Kidney (tissue), 14 donors: ENCODE results near the gene RENBP. TPM values are rescaled to one million over a fixed set of nuclear protein-coding genes. Genes with fewer than 3 reads are reported as not detected.

Source experiments
- DNase-seq, 5 donors: peaks; one replicate each; pipeline ENCODE4 v3.0.0-alpha.2; 2013 to 2020
- FAIRE-seq: peaks from 2 replicates; lab custom pipeline; 2012; peaks lifted over from hg19 to GRCh38; lab: Jason Lieb, UNC
- H3K27ac ChIP-seq, 2 donors: one replicate each; pipeline ENCODE4 v1.7.0; 2013; ENCODE audit warnings: low read depth in 2 of 2, low read length in 2 of 2, inconsistent platforms in 1 of 2
- H3K27me3 ChIP-seq: one replicate; pipeline ENCODE4 v1.7.1; 2013; ENCODE audit warnings: low read length, inconsistent platforms; ENCODE audit not compliant: control insufficient read depth, insufficient read depth
- H3K36me3 ChIP-seq, 3 donors: one replicate each; pipeline versions ENCODE4 v1.7.0 to v1.7.1; 2013; ENCODE audit warnings: low read length in 3 of 3, control low read depth in 1 of 3, inconsistent platforms in 1 of 3; ENCODE audit not compliant: insufficient read depth in 3 of 3, control insufficient read depth in 2 of 3
- H3K4me1 ChIP-seq, 3 donors: one replicate each; pipeline versions ENCODE4 v1.7.0 to v1.7.1; 2013; ENCODE audit warnings: low read length in 3 of 3, inconsistent platforms in 1 of 3, low read depth in 1 of 3; ENCODE audit not compliant: control insufficient read depth in 2 of 3, insufficient read depth in 2 of 3
- H3K4me3 ChIP-seq, 3 donors: one replicate each; pipeline versions ENCODE4 v1.7.0 to v1.8.1; 2013; ENCODE audit warnings: low read length in 3 of 3, control low read depth in 1 of 3, inconsistent platforms in 1 of 3
- H3K9ac ChIP-seq, 3 donors: one replicate each; pipeline versions ENCODE4 v1.7.0 to v1.7.1; 2013; ENCODE audit warnings: low read length in 3 of 3, control low read depth in 1 of 3, inconsistent platforms in 1 of 3
- H3K9me3 ChIP-seq, 3 donors: one replicate each; pipeline versions ENCODE4 v1.7.0 to v1.7.1; 2013; ENCODE audit warnings: low read length in 3 of 3, control low read depth in 1 of 3, inconsistent platforms in 1 of 3; ENCODE audit not compliant: control insufficient read depth in 2 of 3, insufficient read depth in 1 of 3
- CTCF ChIP-seq: IDR thresholded peaks from 3 replicates; pipeline ENCODE4 v1.5.1; 2012; ENCODE audit warnings: mild to moderate bottlenecking, moderate library complexity, borderline replicate concordance; ENCODE audit not compliant: insufficient read depth; ENCODE audit errors: extremely low read depth
- intact Hi-C: fragments of 100-400 bp; cut with DNase I; formaldehyde crosslinking; loops from one replicate; pipeline ENCODE4 v1.11.1; 2022
- polyA plus RNA-seq: library from polyadenylated mRNA; stranded (reverse); fragments of 350-450 nt; fragmentation: Illumina TruSeq; extraction: RNeasy Lipid Tissue Mini Kit (QIAGEN cat#74804); gene quantifications from one replicate; pipeline ENCODE4 v1.2.3, GENCODE V29; 2014; ENCODE audit warnings: low read depth, low replicate concordance; ENCODE audit not compliant: insufficient read depth
- total RNA-seq: library from RNA; stranded (reverse); fragmentation: NEBNext Ultra II Directional; extraction: Animal tissue kit (Norgen Biotek cat#: 25700); gene quantifications from one replicate; pipeline ENCODE4 v1.2.1, GENCODE V29; 2021
- donor health status: control.
- donor health status: control.
- donor health status: control.
- donor health status: control.
- donor health status: control.
- donor health status: DM: yes; HTN: yes; CAD: no.
- donor health status: Normal renal cell carcinoma (clear cell type).

Gene RENBP
- total and polyA plus RNA-seq, 2 donors from 2014 or later, result 22.9 to 78.2 TPM

DNA sequence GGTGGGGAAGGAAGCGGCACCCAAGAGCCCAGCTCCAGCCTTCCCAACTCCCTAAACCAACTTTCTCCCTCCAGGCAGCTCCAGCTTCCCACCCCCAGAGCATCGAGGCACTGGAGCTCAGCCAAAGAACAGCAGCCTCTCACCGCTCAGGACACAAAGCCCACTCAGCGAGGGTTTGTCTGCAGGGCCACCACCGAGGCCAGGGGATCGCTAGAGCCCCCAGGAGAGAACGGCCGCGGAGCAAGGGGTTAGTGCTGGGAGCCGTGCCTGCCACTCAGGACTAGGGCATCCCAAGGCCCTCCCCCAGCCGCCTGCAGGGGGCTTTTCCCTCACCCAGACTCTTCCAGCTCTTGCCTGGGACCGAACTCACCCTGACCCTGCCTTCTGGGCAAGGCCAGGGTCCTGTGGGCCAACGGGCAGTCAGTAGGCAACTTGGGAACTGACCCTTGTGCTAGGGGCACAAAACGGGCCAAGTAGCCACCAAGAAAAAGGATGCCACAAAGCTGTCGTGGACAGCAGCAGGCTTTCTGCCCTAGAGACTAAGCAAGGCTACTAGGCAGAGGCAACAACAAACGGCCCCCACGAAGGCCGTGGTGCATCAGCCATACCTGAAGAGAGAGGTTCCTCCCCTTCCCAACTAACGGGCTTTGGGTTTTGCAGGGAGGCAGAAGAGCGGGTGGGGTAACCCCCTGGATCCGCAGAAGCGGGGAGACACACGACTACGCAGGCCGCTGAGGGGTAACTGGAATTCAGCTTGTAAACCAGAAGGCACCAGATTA, 24.9 kb upstream of the RENBP start:
- Histone ChIP-seq H3K4me3 (peak overlapping the region; percentile 36 to 88 (median 50)), H3K27ac (peak overlapping the region in 1 of 2 donors; percentile 47), H3K27me3 (no peaks in the 10 kb centered on the region), H3K9ac (peak overlapping the region in 2 of 3 donors; percentile 32 to 40), H3K4me1 (peaks cover 0 to 44% (median 24%) of the 10 kb centered on the region in 3 donors), H3K36me3 (no peaks in the 10 kb centered on the region), H3K9me3 (no peaks in the 10 kb centered on the region)
- intact Hi-C loops, result no loop called here
- DNase-seq, result peak in 1 of 5 donors; percentile 80
- no peak for TF ChIP-seq CTCF
- FAIRE-seq, result no peak

GRCh38 chrX:153968754-153969124, 24.3 kb upstream of the RENBP start:
- H3K27me3 ChIP-seq, result no peaks in the 10 kb centered on the region
- no peak overlapping the region for H3K27ac ChIP-seq
- no peaks in the 10 kb centered on the region for H3K36me3 ChIP-seq
- peaks cover 0 to 39% (median 20%) of the 10 kb centered on the region in 3 donors for H3K4me1 ChIP-seq
- no peak overlapping the region for H3K9ac ChIP-seq
- no peaks in the 10 kb centered on the region for H3K9me3 ChIP-seq
- intact Hi-C loops, result no loop called here
- DNase-seq, result peak in 3 of 5 donors; percentile 18 to 75 (median 36)
- peak overlapping the region in 1 of 3 donors; percentile 88 for H3K4me3 ChIP-seq
- FAIRE-seq, result no peak
- TF ChIP-seq CTCF, result no peak

DNA sequence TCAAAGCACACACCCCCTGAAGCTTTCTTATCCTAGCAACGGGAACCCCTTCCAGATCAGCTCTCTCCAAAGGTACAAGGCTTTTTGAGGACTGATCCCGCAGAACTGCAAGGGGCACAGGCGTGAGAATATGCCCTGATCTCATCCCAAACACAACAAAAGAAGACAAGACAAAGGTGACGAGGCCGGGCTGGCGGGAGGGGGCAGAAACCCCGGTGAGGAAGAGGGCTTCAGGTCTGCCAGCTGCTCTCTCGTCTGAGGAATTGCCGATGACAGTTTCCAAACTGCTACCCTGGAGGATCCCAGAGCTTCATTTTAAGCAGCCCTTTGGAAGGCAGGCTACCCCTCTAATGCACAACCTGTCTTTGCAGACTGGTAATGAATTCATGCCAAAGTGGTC, 23.8 kb upstream of the RENBP start:
- no peaks in the 10 kb centered on the region for H3K27me3 ChIP-seq
- no peak for TF ChIP-seq CTCF
- FAIRE-seq, result no peak
- H3K27ac ChIP-seq, result no peak overlapping the region
- H3K36me3 ChIP-seq, result no peaks in the 10 kb centered on the region
- H3K9me3 ChIP-seq, result no peaks in the 10 kb centered on the region
- intact Hi-C loops, result no loop called here
- H3K9ac ChIP-seq, result no peak overlapping the region
- H3K4me1 ChIP-seq, result peaks cover 0 to 34% (median 19%) of the 10 kb centered on the region in 3 donors
- no peak for DNase-seq
- peak overlapping the region in 1 of 3 donors; percentile 88 for H3K4me3 ChIP-seq
